Fibroblast of pulmonary artery (primary cell): ENCODE results near the gene SH2D7.

ENCODE experiments used
- DNase-seq: peaks from one replicate; pipeline ENCODE4 v3.0.0-alpha.2; 2010; ENCODE audit warnings: low read depth
- H3K4me3 ChIP-seq: replicated peaks from 2 replicates; pipeline ENCODE4 v1.5.1; 2011; ENCODE audit warnings: low read depth, mild to moderate bottlenecking, control low read depth, low read length, moderate library complexity
- CTCF ChIP-seq: IDR thresholded peaks from 2 replicates; pipeline ENCODE4 v1.5.1; 2011; ENCODE audit warnings: mild to moderate bottlenecking, control low read depth, low read length, inconsistent platforms; ENCODE audit errors: missing control alignments

Gene SH2D7

DNA sequence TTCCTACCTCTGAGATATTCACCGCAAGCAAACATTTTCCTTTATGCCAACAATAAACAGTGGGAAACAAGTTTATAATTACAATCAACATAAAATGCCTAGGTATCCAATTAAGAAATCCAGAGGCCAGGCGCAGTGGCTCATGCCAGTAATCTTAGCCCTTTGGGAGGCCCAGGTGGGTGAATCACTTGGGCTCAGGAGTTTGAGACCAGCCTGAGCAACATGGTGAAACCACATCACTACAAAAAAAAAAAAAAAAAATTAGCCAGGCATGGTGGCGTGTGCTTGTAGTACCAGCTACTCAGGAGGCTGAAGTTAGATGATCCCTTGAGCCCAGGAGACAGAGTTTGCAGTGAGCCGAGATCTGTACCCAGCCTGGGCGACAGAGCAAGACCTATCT, 32.1 kb upstream of the SH2D7 start:
- DNase-seq: no peak
- TF ChIP-seq CTCF: no peak
- H3K4me3 ChIP-seq: no peak overlapping the region

DNA sequence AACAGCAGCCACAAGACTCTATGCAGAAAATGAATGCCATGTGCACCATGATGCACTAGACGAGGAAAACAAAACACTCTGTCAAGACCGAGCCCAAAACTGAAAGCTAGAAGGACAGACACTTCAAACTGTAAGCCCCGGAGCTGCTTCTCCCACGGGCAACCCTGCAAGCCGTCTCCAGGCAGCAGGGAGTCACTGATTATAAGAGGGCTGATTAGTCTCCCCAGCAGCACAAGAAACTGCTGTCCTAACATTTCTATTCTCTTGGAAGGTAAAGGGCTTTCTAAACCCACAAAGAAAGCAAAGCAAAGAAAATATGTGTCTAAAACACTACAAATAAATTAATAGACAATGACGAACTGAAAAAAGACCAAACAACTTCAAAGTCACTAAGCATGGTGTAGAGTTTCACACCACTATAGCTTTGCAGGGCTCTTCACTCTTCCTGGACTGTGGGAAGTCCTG, 30.4 kb upstream of the SH2D7 start:
- peak; percentile 45 for DNase-seq
- peak overlapping the region; percentile 35 for H3K4me3 ChIP-seq
- no peak for TF ChIP-seq CTCF

- no peak for DNase-seq
- no peak overlapping the region for H3K4me3 ChIP-seq
- TF ChIP-seq CTCF: no peak
These were observed 29.1 kb upstream of the SH2D7 start for GRCh38 chr15:78063217-78063616.

GRCh38 chr15:78063970-78064385, 28.4 kb upstream of the SH2D7 start:
- peak; percentile 45 for DNase-seq
- TF ChIP-seq CTCF: no peak
- no peak overlapping the region for H3K4me3 ChIP-seq

- H3K4me3 ChIP-seq: no peak overlapping the region
- TF ChIP-seq CTCF: no peak
- DNase-seq: peak; percentile 86
These were observed 27.8 kb upstream of the SH2D7 start for GRCh38 chr15:78064544-78064943.

GRCh38 chr15:78065284-78065872, 27.0 kb upstream of the SH2D7 start:
- no peak for TF ChIP-seq CTCF
- DNase-seq: peak; percentile 99
- H3K4me3 ChIP-seq: no peak overlapping the region
